Effector memory CD8-positive, alpha-beta T cell (primary cell): ENCODE measurements around the gene RNASE11.

Source experiments
- ATAC-seq: fragments of 150-1000 bp; cut with Tn5 transposase; replicated peaks from 2 replicates; pipeline ENCODE4 v1.10.0; 2021; ENCODE audit warnings: mild to moderate bottlenecking, moderate library complexity
- DNase-seq, 3 experiments: peaks; one replicate each; pipeline ENCODE4 v3.0.0; 2021
- H3K27ac Mint-ChIP-seq, 2 donors: one replicate each; pipeline ENCODE4 v1.8.0; 2022; ENCODE audit warnings: mild to moderate bottlenecking in 2 of 2, mixed read lengths in 2 of 2, moderate library complexity in 2 of 2
- H3K27me3 Mint-ChIP-seq, 2 donors: one replicate each; pipeline ENCODE4 v1.8.0; 2022; ENCODE audit warnings: mixed read lengths in 2 of 2
- H3K36me3 Mint-ChIP-seq: one replicate; pipeline ENCODE4 v1.8.0; 2022; ENCODE audit warnings: mild to moderate bottlenecking, moderate library complexity, mixed read lengths; ENCODE audit not compliant: insufficient read depth
- H3K4me1 Mint-ChIP-seq, 2 donors: one replicate each; pipeline ENCODE4 v1.8.0; 2022; ENCODE audit warnings: low read depth in 2 of 2, mixed read lengths in 2 of 2
- H3K4me3 Mint-ChIP-seq, 2 donors: one replicate each; pipeline ENCODE4 v1.8.0; 2022; ENCODE audit warnings: mild to moderate bottlenecking in 2 of 2, mixed read lengths in 2 of 2, moderate library complexity in 2 of 2
- H3K9me3 Mint-ChIP-seq, 2 donors: one replicate each; pipeline ENCODE4 v1.8.0; 2022; ENCODE audit warnings: mixed read lengths in 2 of 2
- total RNA-seq, 9 experiments: gene quantifications; one replicate each; lab custom pipeline; 2026; lab: John Stamatoyannopoulos, UW

The RNASE11 gene
- total RNA-seq: 0 reads per million in 9 experiments

DNA sequence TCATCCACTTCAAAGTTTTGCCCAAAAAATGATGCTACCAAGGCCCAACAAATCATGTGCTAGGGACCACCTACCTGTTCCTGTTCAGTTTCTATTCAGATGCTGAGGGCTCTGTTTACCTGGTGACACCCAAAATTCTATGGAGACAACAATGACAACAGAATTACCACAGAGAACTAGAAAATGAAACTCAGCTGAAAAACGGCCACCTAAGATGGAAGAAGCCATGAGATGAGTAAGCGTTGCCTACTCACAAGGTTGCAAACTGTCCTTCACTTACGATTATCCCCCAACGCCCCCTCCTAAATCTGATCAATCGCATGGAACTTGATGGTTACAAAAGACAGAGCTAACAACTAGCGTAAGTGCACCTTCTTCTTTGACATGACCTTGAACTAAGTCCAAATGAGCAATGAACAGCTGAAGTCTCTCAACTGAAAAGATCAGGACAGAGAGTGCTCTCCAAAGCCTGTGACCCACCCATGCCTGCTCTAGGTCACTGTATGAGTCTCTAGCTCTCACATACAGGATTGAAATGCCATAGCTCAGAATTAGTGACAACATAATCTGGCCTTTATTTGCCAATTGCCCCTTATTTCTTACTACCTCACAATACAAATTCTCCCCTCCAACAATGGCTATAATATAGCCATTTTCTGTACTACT, at the start of gene RNASE11:
RNASE11 (minus strand) TSS at position 513 of the 666 bp plus-strand sequence.
- Mint-ChIP-seq H3K27me3 (peaks cover 31 to 38% of the 10 kb centered on the region in 2 donors), H3K9me3 (peaks cover 0 to 4% of the 10 kb centered on the region in 2 donors), H3K27ac (no peak within 1 kb of the TSS), H3K4me3 (no peak within 1 kb of the TSS), H3K36me3 (no peaks in the 10 kb centered on the region), H3K4me1 (peaks cover 2 to 8% of the 10 kb centered on the region in 2 donors)
- DNase-seq: no peak
- no peak for ATAC-seq

DNA sequence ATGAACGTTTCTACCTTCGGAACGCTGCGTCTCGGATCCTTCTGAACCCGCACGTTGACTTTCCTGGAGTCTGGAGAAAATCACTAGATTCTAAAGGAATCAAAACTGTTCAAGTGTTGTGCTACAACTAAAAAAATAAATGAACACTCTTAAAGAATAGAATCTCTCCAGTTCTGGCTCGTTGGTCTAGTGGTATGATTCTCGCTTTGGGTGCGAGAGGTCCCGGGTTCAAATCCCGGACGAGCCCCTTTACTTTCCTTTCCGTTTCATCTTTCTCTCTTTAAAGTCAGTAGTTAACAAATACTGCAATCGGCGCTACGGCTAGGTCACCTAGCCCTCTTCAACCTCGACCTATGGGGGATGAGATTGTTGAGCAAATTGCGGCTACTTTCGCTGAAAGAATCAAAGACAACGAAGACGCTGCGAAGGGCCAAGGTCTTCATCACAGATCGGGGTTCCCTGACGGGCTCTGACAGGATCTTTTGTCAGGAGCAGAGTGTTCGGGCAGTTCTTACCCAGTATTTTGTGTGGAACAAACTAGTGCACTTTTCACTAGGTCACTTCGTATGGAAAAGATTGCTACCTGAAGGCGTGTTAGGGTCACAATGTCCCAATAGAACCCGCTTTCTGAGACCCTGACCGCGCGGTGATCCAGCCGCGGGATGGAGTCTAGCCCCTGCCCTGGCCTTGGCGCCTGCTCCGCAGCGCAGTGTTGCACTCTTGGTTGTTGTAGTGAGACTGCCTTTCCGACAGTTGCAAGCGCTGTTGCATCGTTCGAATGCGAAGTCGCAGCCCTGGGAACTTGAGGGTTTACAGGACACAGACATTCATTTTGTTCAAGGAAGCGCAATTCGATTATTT, 45.3 kb upstream of the RNASE11 start:
- peak; percentile 46 to 74 (median 52) for DNase-seq
- no peaks in the 10 kb centered on the region for H3K9me3 Mint-ChIP-seq
- peaks cover 36 to 51% of the 10 kb centered on the region in 2 donors for H3K4me1 Mint-ChIP-seq
- ATAC-seq: peak; percentile 64
- H3K4me3 Mint-ChIP-seq: peak overlapping the region; percentile 84 to 86
- H3K36me3 Mint-ChIP-seq: peaks cover 40% of the 10 kb centered on the region
- H3K27me3 Mint-ChIP-seq: peaks cover 0 to 7% of the 10 kb centered on the region in 2 donors
- peak overlapping the region; percentile 98 to 99 for H3K27ac Mint-ChIP-seq

GRCh38 chr14:20632448-20632830, 44.6 kb upstream of the RNASE11 start:
- peaks cover 0 to 7% of the 10 kb centered on the region in 2 donors for H3K27me3 Mint-ChIP-seq
- no peak for DNase-seq

DNA sequence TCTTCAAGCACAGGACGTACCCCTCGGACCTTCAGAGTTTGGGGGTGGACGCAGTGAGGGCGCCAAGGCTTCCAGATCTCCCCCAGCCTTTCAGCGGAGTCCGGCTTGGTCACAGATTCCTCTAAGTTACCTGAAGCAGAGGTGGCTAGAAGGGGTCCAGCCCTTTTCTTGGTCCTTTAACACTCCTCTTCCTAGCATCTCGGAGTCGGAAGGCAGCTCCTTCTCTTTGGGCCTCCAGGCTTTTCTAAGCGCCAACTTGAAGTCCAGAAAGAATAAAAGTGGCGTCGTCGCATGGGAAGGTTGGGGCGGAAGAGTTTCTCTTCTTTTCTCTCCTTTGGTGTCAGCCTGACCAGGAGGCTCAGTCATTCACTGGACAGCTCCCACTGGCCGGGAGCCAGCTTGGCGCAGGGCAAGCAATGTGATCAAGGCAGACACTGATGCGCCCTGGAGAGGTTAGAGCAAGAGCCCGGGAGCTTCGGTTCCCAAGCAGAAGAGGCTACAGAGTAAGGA, 44.1 kb upstream of the RNASE11 start:
- H3K4me1 Mint-ChIP-seq: peaks cover 44 to 63% of the 10 kb centered on the region in 2 donors
- peak overlapping the region; percentile 84 to 86 for H3K4me3 Mint-ChIP-seq
- DNase-seq: no peak
- H3K27ac Mint-ChIP-seq: peak overlapping the region; percentile 98 to 99
- peaks cover 0 to 7% of the 10 kb centered on the region in 2 donors for H3K27me3 Mint-ChIP-seq
- no peak for ATAC-seq
- peaks cover 40% of the 10 kb centered on the region for H3K36me3 Mint-ChIP-seq
- no peaks in the 10 kb centered on the region for H3K9me3 Mint-ChIP-seq

More at GRCh38 chr14:20632448-20632830, 44.6 kb upstream of the RNASE11 start:
- Mint-ChIP-seq H3K4me3 (peak overlapping the region; percentile 84 to 86), H3K4me1 (peaks cover 42 to 58% of the 10 kb centered on the region in 2 donors), H3K36me3 (peaks cover 40% of the 10 kb centered on the region), H3K9me3 (no peaks in the 10 kb centered on the region), H3K27ac (peak overlapping the region; percentile 98 to 99)
- ATAC-seq: peak; percentile 9

- peak overlapping the region; percentile 84 to 86 for H3K4me3 Mint-ChIP-seq
- H3K27ac Mint-ChIP-seq: peak overlapping the region; percentile 98 to 99
- peaks cover 0 to 7% of the 10 kb centered on the region in 2 donors for H3K27me3 Mint-ChIP-seq
- ATAC-seq (peak; percentile 27), DNase-seq (peak; percentile 52 to 72 (median 57))
- no peaks in the 10 kb centered on the region for H3K9me3 Mint-ChIP-seq
- peaks cover 45% of the 10 kb centered on the region for H3K36me3 Mint-ChIP-seq
- H3K4me1 Mint-ChIP-seq: peaks cover 48 to 69% of the 10 kb centered on the region in 2 donors
Observed at GRCh38 chr14:20631023-20631879, 43.5 kb upstream of the RNASE11 start.

DNA sequence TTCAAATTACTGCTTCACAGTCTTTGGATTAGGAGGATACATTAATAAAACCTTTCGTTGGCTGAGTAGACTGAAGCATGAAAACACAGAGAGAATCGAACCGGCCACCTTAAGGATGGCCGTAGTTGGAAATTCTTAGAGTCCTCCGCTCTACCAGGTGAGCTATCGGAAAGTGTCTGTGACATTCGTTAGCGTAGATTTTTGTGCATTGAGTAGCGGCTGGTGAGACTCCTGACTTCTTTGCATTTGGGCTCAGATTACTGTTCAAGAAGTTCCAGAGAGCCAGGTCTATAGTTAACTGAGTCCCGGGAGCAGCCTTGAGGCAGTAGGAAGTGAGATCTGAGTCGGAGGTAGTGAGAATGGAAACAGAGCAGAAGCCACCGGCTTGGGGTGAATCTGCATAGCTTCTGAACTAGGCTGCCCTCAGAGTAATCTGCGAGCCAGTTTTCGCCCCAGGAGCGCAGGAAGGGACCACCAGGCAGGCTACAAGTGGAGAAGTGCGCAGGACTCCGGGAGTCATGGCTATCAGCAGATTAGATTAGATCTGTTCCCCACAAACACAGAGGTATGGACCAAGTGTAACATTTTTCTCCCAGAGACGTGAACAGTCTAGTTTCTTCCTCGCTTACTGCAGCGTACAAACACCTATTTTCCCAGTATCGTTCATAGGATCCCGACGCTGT, 42.7 kb upstream of the RNASE11 start:
- ATAC-seq: peak; percentile 25
- Mint-ChIP-seq H3K27ac (peak overlapping the region; percentile 94 to 98), H3K4me3 (peak overlapping the region; percentile 84 to 86), H3K27me3 (peaks cover 0 to 7% of the 10 kb centered on the region in 2 donors), H3K4me1 (peaks cover 56 to 71% of the 10 kb centered on the region in 2 donors), H3K36me3 (peaks cover 53% of the 10 kb centered on the region), H3K9me3 (no peaks in the 10 kb centered on the region)
- peak; percentile 27 to 47 (median 40) for DNase-seq

- Mint-ChIP-seq H3K9me3 (no peaks in the 10 kb centered on the region), H3K27me3 (peaks cover 0 to 7% of the 10 kb centered on the region in 2 donors), H3K27ac (no peak overlapping the region), H3K4me3 (peak overlapping the region in 1 of 2 donors; percentile 83), H3K36me3 (peaks cover 57% of the 10 kb centered on the region), H3K4me1 (peaks cover 66 to 72% of the 10 kb centered on the region in 2 donors)
- ATAC-seq: no peak
- DNase-seq: no peak
Observed at GRCh38 chr14:20628063-20628854, 40.5 kb upstream of the RNASE11 start.

DNA sequence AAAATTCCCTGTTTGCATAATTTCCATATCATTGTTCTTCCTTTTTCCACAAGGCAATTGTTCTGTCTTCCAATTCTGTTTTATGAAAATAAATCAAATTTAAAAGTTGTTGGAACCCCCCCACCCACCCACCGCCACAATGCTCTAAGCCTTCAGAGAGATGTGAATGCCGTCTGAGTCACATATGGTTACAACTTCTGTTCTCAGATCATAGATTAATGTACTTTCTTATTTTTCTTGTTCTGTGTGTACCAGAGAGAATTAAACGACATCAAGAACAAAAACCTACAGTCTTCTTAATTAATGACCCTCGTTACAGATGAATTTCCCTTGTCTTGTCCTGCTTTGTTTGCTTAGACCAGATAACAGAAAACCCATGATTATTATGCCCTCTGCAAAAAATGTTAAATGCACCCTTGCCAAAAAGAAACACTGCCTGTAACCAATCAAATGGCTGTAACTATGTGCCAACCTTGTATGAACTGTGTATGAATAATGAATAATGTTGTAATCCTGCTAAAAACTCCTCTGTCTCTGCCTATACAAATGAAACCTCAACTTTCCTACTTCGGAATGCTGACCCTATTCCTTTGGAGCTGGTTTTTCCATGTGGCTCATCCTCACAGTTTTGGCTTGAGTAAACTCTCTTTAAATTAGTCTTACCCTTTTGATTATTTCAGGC, 39.7 kb upstream of the RNASE11 start:
- H3K36me3 Mint-ChIP-seq: peaks cover 54% of the 10 kb centered on the region
- no peak overlapping the region for H3K27ac Mint-ChIP-seq
- H3K4me1 Mint-ChIP-seq: peaks cover 65% of the 10 kb centered on the region in 2 donors
- peaks cover 0 to 7% of the 10 kb centered on the region in 2 donors for H3K27me3 Mint-ChIP-seq
- H3K9me3 Mint-ChIP-seq: no peaks in the 10 kb centered on the region
- no peak for ATAC-seq
- H3K4me3 Mint-ChIP-seq: peak overlapping the region in 1 of 2 donors; percentile 83
- no peak for DNase-seq

DNA sequence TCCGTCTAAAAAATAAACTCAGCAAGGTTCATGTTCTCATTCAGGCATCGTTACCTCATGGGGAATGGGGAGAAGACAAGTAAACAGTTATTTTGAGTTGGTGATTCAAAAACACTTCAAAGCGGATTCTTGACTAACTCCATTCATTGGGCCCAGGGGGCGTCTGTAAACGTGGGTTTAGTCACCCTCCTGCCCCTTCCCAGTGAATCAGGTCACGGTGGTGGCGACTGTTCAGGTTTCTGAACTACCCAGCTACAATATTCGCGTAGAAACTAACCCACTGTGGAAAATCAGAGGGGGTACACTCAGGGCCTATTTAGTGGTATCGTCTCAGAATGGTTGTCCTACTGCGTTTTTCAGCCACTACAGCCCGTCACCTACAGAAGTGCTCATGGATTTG, 38.5 kb upstream of the RNASE11 start:
- no peak for DNase-seq
- Mint-ChIP-seq H3K9me3 (no peaks in the 10 kb centered on the region), H3K36me3 (peaks cover 43% of the 10 kb centered on the region), H3K4me3 (peak overlapping the region; percentile 52 to 83), H3K27ac (no peak overlapping the region), H3K4me1 (peaks cover 58 to 63% of the 10 kb centered on the region in 2 donors), H3K27me3 (peaks cover 0 to 7% of the 10 kb centered on the region in 2 donors)
- no peak for ATAC-seq

DNA sequence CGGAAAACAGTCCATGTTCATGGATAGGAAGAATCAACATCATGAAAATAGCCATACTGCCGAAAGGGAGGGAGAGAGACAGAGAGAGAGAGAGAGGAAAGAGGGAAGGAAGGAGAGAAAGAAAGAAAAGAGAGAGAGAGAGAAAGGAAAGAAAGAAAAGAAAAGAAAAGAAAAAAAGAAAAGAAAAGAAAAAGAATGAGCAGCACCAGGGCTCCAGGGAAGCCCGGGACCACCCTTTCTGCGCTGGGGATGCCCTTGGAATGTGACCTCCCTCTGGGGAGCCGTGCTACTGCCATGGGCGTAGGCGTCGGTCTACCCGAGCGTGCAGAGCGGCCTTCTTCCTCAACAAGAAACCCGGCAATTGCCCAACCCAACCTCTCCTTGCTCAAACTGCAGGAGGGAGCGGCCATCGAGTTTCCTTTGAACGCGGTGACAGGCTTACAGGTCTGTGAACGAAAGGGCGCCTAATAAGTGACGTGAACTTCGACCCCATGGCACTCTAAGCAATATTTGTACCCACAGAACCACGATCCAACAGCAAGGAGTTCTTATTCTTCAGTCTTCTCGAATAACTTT, 36.8 kb upstream of the RNASE11 start:
- Mint-ChIP-seq H3K27me3 (no peaks in the 10 kb centered on the region), H3K9me3 (no peaks in the 10 kb centered on the region), H3K27ac (peak overlapping the region; percentile 98 to 99), H3K4me3 (peak overlapping the region; percentile 52 to 83), H3K4me1 (peaks cover 47 to 53% of the 10 kb centered on the region in 2 donors), H3K36me3 (peaks cover 29% of the 10 kb centered on the region)
- ATAC-seq (peak; percentile 67), DNase-seq (peak; percentile 36 to 46 (median 41))

DNA sequence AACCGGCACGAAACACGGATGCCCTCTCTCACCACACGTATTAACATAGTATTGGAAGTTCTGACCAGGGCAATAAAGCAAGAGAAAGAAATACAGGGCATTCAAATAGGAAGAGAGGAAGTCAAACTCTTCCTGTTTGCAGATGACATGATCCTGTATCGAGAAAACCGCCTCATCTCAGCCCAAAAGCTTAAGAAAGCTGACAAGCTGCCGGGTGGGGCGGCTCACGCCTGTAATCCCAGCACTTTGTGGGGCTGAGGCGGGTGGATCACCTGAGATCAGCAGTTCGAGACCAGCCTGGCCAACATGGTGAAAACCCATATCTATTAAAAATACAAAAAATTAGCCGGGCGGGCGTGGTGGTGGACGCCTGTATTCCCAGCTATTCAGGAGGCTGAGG, 36.0 kb upstream of the RNASE11 start:
- Mint-ChIP-seq H3K36me3 (peaks cover 29% of the 10 kb centered on the region), H3K27ac (peak overlapping the region in 1 of 2 donors; percentile 98), H3K4me3 (peak overlapping the region; percentile 52 to 83), H3K9me3 (no peaks in the 10 kb centered on the region), H3K27me3 (no peaks in the 10 kb centered on the region), H3K4me1 (peaks cover 43 to 51% of the 10 kb centered on the region in 2 donors)
- DNase-seq (no peak), ATAC-seq (no peak)
